ENCODE results near the gene TTC7B. TPM values are rescaled to one million over a fixed set of nuclear protein-coding genes. Genes with fewer than 3 reads are reported as not detected.

The TTC7B gene
- polyA plus RNA-seq, 1 donor (not counting 4 experiments of a cell fraction or from before 2014, with no cell fraction given), result 21.4 TPM

DNA sequence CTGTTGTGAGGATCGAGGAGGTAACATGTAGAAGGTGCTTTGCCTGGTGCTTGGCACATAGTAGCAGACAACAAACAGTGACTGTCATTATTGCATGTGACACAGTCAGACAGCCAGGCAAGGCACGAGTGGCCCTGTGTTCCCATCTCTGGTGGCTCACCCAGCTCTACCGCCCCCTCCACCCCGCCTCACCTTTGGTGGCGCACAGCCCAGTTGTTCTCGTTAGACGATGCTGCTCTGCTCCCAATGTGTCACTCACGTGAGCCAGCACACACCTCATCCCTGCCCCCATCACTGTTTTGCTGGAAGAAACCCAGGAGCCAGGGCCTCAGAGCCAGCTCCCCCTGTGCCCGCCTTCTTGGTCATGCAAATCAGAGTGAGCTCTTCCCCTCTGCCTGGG lies 306.1 kb downstream of the TTC7B start:
- no peak overlapping the region for H2AFZ ChIP-seq (ENCODE audit: control insufficient read depth, low read length)
- no peaks in the 10 kb centered on the region for H3K79me2 ChIP-seq (ENCODE audit: control insufficient read depth, insufficient read depth, low read length)
- no peak overlapping the region for H3K4me2 ChIP-seq (ENCODE audit: control insufficient read depth, extremely low read depth, insufficient read depth, low read depth, low read length)
- TF ChIP-seq, protein P1, sequence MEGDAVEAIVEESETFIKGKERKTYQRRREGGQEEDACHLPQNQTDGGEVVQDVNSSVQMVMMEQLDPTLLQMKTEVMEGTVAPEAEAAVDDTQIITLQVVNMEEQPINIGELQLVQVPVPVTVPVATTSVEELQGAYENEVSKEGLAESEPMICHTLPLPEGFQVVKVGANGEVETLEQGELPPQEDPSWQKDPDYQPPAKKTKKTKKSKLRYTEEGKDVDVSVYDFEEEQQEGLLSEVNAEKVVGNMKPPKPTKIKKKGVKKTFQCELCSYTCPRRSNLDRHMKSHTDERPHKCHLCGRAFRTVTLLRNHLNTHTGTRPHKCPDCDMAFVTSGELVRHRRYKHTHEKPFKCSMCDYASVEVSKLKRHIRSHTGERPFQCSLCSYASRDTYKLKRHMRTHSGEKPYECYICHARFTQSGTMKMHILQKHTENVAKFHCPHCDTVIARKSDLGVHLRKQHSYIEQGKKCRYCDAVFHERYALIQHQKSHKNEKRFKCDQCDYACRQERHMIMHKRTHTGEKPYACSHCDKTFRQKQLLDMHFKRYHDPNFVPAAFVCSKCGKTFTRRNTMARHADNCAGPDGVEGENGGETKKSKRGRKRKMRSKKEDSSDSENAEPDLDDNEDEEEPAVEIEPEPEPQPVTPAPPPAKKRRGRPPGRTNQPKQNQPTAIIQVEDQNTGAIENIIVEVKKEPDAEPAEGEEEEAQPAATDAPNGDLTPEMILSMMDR (optimal IDR thresholded peaks at IDR 0.05 in 1 of 3, IDR thresholded peaks at IDR 0.05 in 1 of 3, conservative IDR thresholded peaks at IDR 0.05 in 1 of 3; ENCODE audit: extremely low read depth in 1 of 3, insufficient read depth in 2 of 3, low read length in 3 of 3), result no peak
- TF ChIP-seq EZH2 (IDR thresholded peaks at IDR 0.05; ENCODE audit: low read length), result no peak
- H4K20me1 ChIP-seq (ENCODE audit: control insufficient read depth, extremely low read depth, insufficient read depth, low read length), result no peaks in the 10 kb centered on the region
- H3K9me1 ChIP-seq (ENCODE audit: control insufficient read depth, extremely low read depth, insufficient read depth, low read length), result no peaks in the 10 kb centered on the region
- no peak overlapping the region for H3K4me3 ChIP-seq (ENCODE audit: control insufficient read depth in 2 of 3, extremely low read depth in 1 of 3, insufficient read depth in 2 of 3, low read depth in 1 of 3, low read length in 3 of 3)
- no peaks in the 10 kb centered on the region for H3K36me3 ChIP-seq (ENCODE audit: control insufficient read depth in 2 of 2, extremely low read depth in 1 of 2, insufficient read depth in 2 of 2, low read length in 2 of 2)
- dilution Hi-C loops (cut with MboI; ENCODE audit: extremely low pct_ligation_motif_present, low sequenced_read_pairs), result no loop called here
- FAIRE-seq (no peak), DNase-seq (ENCODE audit: low read depth, low spot score) (no peak)
- H3K9me3 ChIP-seq (ENCODE audit: control insufficient read depth, low read depth, low read length), result no peaks in the 10 kb centered on the region
- no peak overlapping the region for H3K9ac ChIP-seq (ENCODE audit: control insufficient read depth, extremely low read depth, insufficient read depth, low read length)
- H3K27ac ChIP-seq (ENCODE audit: control insufficient read depth, insufficient read depth, low read length), result no peak overlapping the region
- peaks cover 25% of the 10 kb centered on the region for H3K4me1 ChIP-seq (ENCODE audit: control insufficient read depth, extremely low read depth, insufficient read depth, low read length)
- H3K27me3 ChIP-seq (ENCODE audit: control insufficient read depth, extremely low read depth, insufficient read depth, low read length), result peaks cover 10% of the 10 kb centered on the region

DNA sequence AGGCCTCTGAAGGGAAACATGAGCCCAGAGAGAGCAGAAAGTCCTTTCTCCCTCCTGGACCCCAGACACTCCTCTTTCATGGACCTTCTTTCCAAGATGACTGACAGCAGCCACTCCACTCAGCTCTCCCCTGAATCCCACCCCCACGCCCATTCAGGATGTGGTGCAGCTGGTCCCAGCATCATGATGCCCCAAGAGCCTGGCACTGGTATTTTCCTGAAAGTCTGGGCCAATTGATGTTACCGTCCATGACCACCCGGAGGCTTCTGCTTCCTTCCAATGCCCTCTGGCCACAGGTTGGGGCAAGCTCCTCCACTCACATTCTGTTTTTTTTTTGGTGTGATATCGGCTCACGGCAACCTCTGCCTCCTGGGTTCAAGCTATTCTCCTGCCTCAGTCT lies 306.8 kb downstream of the TTC7B start:
- no peaks in the 10 kb centered on the region for H3K36me3 ChIP-seq (ENCODE audit: control insufficient read depth in 2 of 2, extremely low read depth in 1 of 2, insufficient read depth in 2 of 2, low read length in 2 of 2)
- no peak overlapping the region for H3K4me2 ChIP-seq (ENCODE audit: control insufficient read depth, extremely low read depth, insufficient read depth, low read depth, low read length)
- no peak overlapping the region for H3K9ac ChIP-seq (ENCODE audit: control insufficient read depth, extremely low read depth, insufficient read depth, low read length)
- dilution Hi-C loops (cut with MboI; ENCODE audit: extremely low pct_ligation_motif_present, low sequenced_read_pairs), result no loop called here
- H3K79me2 ChIP-seq (ENCODE audit: control insufficient read depth, insufficient read depth, low read length), result no peaks in the 10 kb centered on the region
- DNase-seq (ENCODE audit: low read depth, low spot score), result no peak
- H3K9me3 ChIP-seq (ENCODE audit: control insufficient read depth, low read depth, low read length), result no peaks in the 10 kb centered on the region
- TF ChIP-seq, protein P1 (optimal IDR thresholded peaks at IDR 0.05 in 1 of 3, IDR thresholded peaks at IDR 0.05 in 1 of 3, conservative IDR thresholded peaks at IDR 0.05 in 1 of 3; ENCODE audit: extremely low read depth in 1 of 3, insufficient read depth in 2 of 3, low read length in 3 of 3), result peak in 1 of 3 experiments; percentile 30
- TF ChIP-seq EZH2 (IDR thresholded peaks at IDR 0.05; ENCODE audit: low read length), result no peak
- H3K9me1 ChIP-seq (ENCODE audit: control insufficient read depth, extremely low read depth, insufficient read depth, low read length), result no peaks in the 10 kb centered on the region
- no peak for FAIRE-seq
- no peaks in the 10 kb centered on the region for H4K20me1 ChIP-seq (ENCODE audit: control insufficient read depth, extremely low read depth, insufficient read depth, low read length)
- H3K4me3 ChIP-seq (ENCODE audit: control insufficient read depth in 2 of 3, extremely low read depth in 1 of 3, insufficient read depth in 2 of 3, low read depth in 1 of 3, low read length in 3 of 3), result no peak overlapping the region
- H3K27me3 ChIP-seq (ENCODE audit: control insufficient read depth, extremely low read depth, insufficient read depth, low read length), result peaks cover 10% of the 10 kb centered on the region
- H2AFZ ChIP-seq (ENCODE audit: control insufficient read depth, low read length), result no peak overlapping the region
- H3K4me1 ChIP-seq (ENCODE audit: control insufficient read depth, extremely low read depth, insufficient read depth, low read length), result peaks cover 25% of the 10 kb centered on the region
- H3K27ac ChIP-seq (ENCODE audit: control insufficient read depth, insufficient read depth, low read length), result no peak overlapping the region

All from keratinocyte (primary cell).